Prostate gland (tissue), 2 donors: Measurements from ENCODE around the gene CATSPERZ.

ENCODE experiments used
- POLR2A ChIP-seq: fragments of 450-650 bp; IDR thresholded peaks from one replicate; pipeline ENCODE4 v1.6.1; 2016; ENCODE audit warnings: antibody characterized with exemption, mild to moderate bottlenecking
- TF ChIP-seq, protein P1 (sequence below), 4 experiments: fragments of 200-600 bp in 2 of 4; fragments of 450-650 bp in 2 of 4; sonication (generic) in 2 of 4; IDR thresholded peaks; 1 replicate in 3 of 4; 2 replicates in 1 of 4; pipeline ENCODE4 v1.5.1; 2016 to 2019; ENCODE audit warnings: antibody characterized with exemption in 4 of 4, mild to moderate bottlenecking in 2 of 4, moderate library complexity in 2 of 4

DNA sequence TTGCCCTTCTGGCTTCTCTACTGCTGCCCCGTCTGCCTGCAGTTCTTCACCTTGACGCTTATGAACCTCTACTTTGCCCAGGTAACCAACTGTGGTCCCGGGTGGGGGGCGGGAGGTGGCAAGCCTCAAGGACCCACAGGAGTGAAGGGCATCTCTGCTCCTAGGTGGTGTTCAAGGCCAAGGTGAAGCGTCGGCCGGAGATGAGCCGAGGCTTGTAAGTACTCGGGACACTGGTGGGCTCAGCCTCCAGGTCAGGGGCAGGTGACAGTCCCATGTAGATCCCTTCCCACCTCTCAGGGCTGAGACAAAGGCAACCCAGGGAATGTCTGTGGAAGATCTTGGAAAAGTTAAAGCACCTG lies 13.4 kb upstream of the CATSPERZ start:
- TF ChIP-seq, protein P1, sequence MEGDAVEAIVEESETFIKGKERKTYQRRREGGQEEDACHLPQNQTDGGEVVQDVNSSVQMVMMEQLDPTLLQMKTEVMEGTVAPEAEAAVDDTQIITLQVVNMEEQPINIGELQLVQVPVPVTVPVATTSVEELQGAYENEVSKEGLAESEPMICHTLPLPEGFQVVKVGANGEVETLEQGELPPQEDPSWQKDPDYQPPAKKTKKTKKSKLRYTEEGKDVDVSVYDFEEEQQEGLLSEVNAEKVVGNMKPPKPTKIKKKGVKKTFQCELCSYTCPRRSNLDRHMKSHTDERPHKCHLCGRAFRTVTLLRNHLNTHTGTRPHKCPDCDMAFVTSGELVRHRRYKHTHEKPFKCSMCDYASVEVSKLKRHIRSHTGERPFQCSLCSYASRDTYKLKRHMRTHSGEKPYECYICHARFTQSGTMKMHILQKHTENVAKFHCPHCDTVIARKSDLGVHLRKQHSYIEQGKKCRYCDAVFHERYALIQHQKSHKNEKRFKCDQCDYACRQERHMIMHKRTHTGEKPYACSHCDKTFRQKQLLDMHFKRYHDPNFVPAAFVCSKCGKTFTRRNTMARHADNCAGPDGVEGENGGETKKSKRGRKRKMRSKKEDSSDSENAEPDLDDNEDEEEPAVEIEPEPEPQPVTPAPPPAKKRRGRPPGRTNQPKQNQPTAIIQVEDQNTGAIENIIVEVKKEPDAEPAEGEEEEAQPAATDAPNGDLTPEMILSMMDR (IDR thresholded peaks at IDR 0.05): no peak
- TF ChIP-seq POLR2A: no peak
